Right lung (tissue), 10 donors: ENCODE measurements around the gene MAP6. TPM values are rescaled to one million over a fixed set of nuclear protein-coding genes. Genes with fewer than 3 reads are reported as not detected.
A peak's percentile ranks its signal among the peaks of the same experiment; 100 is the strongest.
"Not testable (repeated sequence)": the region's sequence is repeated elsewhere in the genome, so short reads cannot be mapped to it uniquely, and the experiment has no call there.

Experiments used
- DNase-seq, 2 donors: peaks; one replicate each; pipeline ENCODE4 v3.0.0-alpha.2; 2013
- long read RNA-seq, 8 donors: transcript quantifications; one replicate each; lab custom pipeline, GENCODE V29; 2026
- polyA plus RNA-seq, 5 donors: library from polyadenylated mRNA; unstranded; fragments of 120-200 nt; gene quantifications; one replicate each; pipeline versions ENCODE4 v1.2.1 to v1.2.3, GENCODE V29; 2013; ENCODE audit warnings: inconsistent platforms in 1 of 5, low replicate concordance in 1 of 5; ENCODE audit not compliant: insufficient read length in 5 of 5, insufficient read depth in 1 of 5

MAP6 gene
- polyA plus RNA-seq, result 1 to 10 TPM; 7.5 to 9.7 (median 8.3) TPM
- long read RNA-seq, donor 1, full-length matches to known transcripts, result 6 of 6 reads
- long read RNA-seq, donor 1, partial matches to known transcripts, result 0 of 6 reads
- long read RNA-seq, donor 1, other reads (novel, unspliced or antisense), result 0 of 6 reads
- long read RNA-seq, donor 2, partial matches to known transcripts, result 0 of 1 reads
- long read RNA-seq, donor 2, other reads (novel, unspliced or antisense), result 0 of 1 reads
- long read RNA-seq, donor 3, full-length matches to known transcripts, result 1 of 1 reads
- long read RNA-seq, donor 3, partial matches to known transcripts, result 0 of 1 reads
- long read RNA-seq, donor 3, other reads (novel, unspliced or antisense), result 0 of 1 reads
- long read RNA-seq, donor 4, full-length matches to known transcripts, result 3 of 3 reads
- long read RNA-seq, donor 4, partial matches to known transcripts, result 0 of 3 reads
- long read RNA-seq, donor 4, other reads (novel, unspliced or antisense), result 0 of 3 reads
- long read RNA-seq, donor 5, full-length matches to known transcripts, result 2 of 2 reads
- long read RNA-seq, donor 5, partial matches to known transcripts, result 0 of 2 reads
- long read RNA-seq, donor 5, other reads (novel, unspliced or antisense), result 0 of 2 reads
- long read RNA-seq, donor 6, partial matches to known transcripts, result 0 of 3 reads
- long read RNA-seq, donor 6, other reads (novel, unspliced or antisense), result 0 of 3 reads
- long read RNA-seq, donor 7, full-length matches to known transcripts, result 3 of 3 reads
- long read RNA-seq, donor 7, partial matches to known transcripts, result 0 of 3 reads
- long read RNA-seq, donor 7, other reads (novel, unspliced or antisense), result 0 of 3 reads
- long read RNA-seq, donor 8, partial matches to known transcripts, result 0 of 1 reads
- long read RNA-seq, donor 8, other reads (novel, unspliced or antisense), result 0 of 1 reads

GRCh38 chr11:75668451-75669297 lies at the start of gene MAP6:
Gene MAP6 (minus strand): TSS chr11:75669038. CDS start chr11:75668369, 669 bp downstream.
- peak; percentile 9 to 14 for DNase-seq

GRCh38 chr11:75717608-75718418 lies 49.0 kb upstream of the MAP6 start, which contains the start of gene MOGAT2:
Gene MOGAT2 (plus strand): TSS chr11:75717838. CDS start chr11:75717889, 51 bp downstream.
- no peak for DNase-seq

- no peak for DNase-seq
These were observed 47.8 kb upstream of the MAP6 start for GRCh38 chr11:75716659-75717058.

- no peak for DNase-seq
These were observed 46.9 kb upstream of the MAP6 start for GRCh38 chr11:75715688-75716087.

- DNase-seq, result no peak
These were observed 45.4 kb upstream of the MAP6 start for GRCh38 chr11:75714211-75714610.

- DNase-seq, result peak; percentile 46 to 60
These were observed 37.5 kb upstream of the MAP6 start for GRCh38 chr11:75706260-75706729.

GRCh38 chr11:75705541-75705940 lies 36.7 kb upstream of the MAP6 start:
- no peak for DNase-seq

- no peak for DNase-seq
These were observed 34.9 kb upstream of the MAP6 start for GRCh38 chr11:75703695-75704237.

GRCh38 chr11:75700940-75701339 lies 32.1 kb upstream of the MAP6 start:
- DNase-seq, result no peak

GRCh38 chr11:75697906-75698581 lies 29.2 kb upstream of the MAP6 start:
- DNase-seq, result no peak

- DNase-seq, result no peak
These were observed 23.0 kb upstream of the MAP6 start for GRCh38 chr11:75691804-75692203.

GRCh38 chr11:75689863-75690609 lies 21.2 kb upstream of the MAP6 start:
- DNase-seq, result no peak

- DNase-seq, result not testable (repeated sequence)
These were observed 15.0 kb upstream of the MAP6 start for GRCh38 chr11:75683856-75684255.

- DNase-seq, result no peak
These were observed 10.7 kb upstream of the MAP6 start for GRCh38 chr11:75679566-75679965.

GRCh38 chr11:75678620-75679259 lies 9.9 kb upstream of the MAP6 start:
- DNase-seq, result no peak

GRCh38 chr11:75677909-75678308 lies 9.1 kb upstream of the MAP6 start:
- no peak for DNase-seq

GRCh38 chr11:75677275-75677674 lies 8.4 kb upstream of the MAP6 start:
- no peak for DNase-seq

GRCh38 chr11:75673977-75674582 lies 5.2 kb upstream of the MAP6 start:
- no peak for DNase-seq
